Measurements from ENCODE around the gene SCAMP5.

Gene SCAMP5

DNA sequence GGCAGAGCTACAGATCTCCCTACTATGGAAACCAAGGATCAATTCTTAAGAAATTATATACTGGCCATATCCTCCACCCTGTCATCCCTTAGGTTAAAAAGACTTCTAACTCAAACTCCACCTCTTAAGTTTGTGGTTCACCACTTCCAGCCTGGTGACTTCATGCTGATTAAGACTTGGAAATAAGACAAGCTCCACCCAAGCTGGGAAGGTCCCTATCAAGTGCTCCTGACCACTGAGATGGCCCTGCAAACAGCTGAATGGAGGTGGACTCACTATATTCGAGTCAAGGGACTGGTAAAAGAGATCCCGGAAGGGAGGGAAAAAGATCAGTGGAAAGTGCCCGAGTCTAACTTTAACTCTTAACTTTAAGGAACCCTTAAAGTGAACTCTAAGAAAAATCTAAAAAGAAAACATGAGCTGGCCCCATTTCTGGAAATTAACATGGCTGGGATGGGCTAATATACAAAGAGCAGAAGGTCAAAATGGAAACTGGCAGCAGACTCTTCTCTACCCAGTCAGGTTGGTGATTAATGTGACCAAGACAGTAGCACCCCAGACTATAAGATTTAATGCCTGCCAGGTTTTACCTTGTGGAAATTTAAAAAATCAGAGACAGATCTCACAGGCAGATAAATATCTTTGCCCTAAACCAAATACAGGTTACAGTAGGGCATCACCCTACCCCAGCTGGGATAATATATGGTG, 71.9 kb downstream of the SCAMP5 start:
- no peak overlapping the region for H3K27ac ChIP-seq
- TF ChIP-seq, protein P1, sequence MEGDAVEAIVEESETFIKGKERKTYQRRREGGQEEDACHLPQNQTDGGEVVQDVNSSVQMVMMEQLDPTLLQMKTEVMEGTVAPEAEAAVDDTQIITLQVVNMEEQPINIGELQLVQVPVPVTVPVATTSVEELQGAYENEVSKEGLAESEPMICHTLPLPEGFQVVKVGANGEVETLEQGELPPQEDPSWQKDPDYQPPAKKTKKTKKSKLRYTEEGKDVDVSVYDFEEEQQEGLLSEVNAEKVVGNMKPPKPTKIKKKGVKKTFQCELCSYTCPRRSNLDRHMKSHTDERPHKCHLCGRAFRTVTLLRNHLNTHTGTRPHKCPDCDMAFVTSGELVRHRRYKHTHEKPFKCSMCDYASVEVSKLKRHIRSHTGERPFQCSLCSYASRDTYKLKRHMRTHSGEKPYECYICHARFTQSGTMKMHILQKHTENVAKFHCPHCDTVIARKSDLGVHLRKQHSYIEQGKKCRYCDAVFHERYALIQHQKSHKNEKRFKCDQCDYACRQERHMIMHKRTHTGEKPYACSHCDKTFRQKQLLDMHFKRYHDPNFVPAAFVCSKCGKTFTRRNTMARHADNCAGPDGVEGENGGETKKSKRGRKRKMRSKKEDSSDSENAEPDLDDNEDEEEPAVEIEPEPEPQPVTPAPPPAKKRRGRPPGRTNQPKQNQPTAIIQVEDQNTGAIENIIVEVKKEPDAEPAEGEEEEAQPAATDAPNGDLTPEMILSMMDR (IDR thresholded peaks at IDR 0.05) = no peak
- TF ChIP-seq ZFX (IDR thresholded peaks at IDR 0.05; ENCODE audit: borderline replicate concordance) = no peak

DNA sequence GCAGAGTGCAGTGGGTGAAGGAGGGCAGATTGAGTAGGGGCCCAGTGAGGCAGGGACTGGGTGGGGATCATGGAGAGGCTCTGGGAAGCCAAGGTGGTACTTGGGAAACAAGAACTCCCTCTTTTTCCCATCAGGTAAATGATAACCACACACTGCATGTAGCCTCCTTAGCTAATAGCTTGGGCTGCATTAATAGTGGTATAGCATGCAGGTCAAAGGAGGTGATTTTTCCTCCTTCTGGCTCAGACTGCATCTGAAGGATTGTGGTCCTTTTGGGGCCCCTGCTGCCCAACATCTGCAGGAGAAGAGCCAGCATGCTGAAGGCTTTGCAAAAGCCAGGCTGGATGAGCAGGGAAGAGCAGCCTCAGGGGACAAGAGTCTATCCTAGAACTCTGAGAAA, 73.4 kb downstream of the SCAMP5 start:
- TF ChIP-seq, protein P1 (IDR thresholded peaks at IDR 0.05) = no peak
- TF ChIP-seq ZFX (IDR thresholded peaks at IDR 0.05; ENCODE audit: borderline replicate concordance) = no peak
- H3K27ac ChIP-seq = no peak overlapping the region

DNA sequence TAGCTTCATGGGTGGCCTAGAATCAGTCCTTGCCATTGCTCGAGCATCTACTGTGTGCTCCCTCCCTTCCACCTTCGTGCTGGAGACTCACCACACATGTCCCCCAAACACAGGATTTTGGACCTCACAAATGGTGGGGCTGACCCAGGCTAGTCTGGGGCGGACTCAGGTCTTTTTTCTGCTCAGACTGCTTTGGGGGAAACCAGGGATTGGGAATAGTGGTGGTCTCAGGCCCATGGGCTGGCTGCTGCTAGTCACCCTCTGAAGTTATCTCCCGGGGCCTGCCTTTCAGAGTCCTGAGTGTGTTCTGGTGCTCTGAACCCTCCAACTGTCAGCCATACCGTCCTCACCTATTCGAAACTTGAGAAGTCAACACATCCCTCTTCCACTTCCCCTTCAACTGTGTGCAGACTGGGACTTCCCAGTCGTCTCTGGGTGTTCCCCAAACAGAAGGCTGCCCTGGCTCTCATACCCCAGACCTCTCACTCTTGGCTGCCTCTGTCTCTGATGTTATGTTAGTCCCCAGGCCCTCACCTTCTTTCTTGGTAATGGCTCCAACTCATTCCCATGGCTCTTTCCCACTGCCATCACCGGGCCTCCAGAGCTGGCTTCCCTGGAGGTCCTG, 74.0 kb downstream of the SCAMP5 start:
- TF ChIP-seq ZFX (IDR thresholded peaks at IDR 0.05; ENCODE audit: borderline replicate concordance) = no peak
- TF ChIP-seq, protein P1 (IDR thresholded peaks at IDR 0.05) = no peak
- no peak overlapping the region for H3K27ac ChIP-seq

DNA sequence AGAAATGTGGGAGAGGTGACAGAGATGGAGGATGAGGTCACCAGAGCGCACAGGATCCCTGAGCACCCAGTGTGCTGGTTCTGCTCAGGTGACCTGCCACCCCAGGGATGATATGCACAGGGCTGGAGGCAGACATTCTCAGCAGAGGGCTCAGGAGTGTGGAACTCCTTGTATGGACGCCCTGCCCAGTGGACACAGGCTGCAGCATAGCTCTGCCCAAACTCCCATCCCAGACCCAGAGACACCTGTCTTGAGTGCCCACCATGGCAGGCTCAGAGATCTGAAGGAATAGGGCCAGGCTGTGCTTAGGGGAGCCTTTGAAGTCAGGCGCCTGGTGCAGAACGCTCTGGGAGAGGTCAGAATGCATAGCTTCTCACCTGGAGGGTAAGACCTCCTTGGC, 75.3 kb downstream of the SCAMP5 start:
- no peak overlapping the region for H3K27ac ChIP-seq
- TF ChIP-seq, protein P1 (IDR thresholded peaks at IDR 0.05) = no peak
- no peak for TF ChIP-seq ZFX (IDR thresholded peaks at IDR 0.05; ENCODE audit: borderline replicate concordance)
